Tibial nerve (tissue), 4 donors: ENCODE results near the gene PHACTR1.

Experiments used
- EP300 ChIP-seq, 2 donors: sonication (generic); formaldehyde crosslinking; IDR thresholded peaks; one replicate each; pipeline ENCODE4 v1.6.1; 2017; ENCODE audit warnings: antibody characterized with exemption in 2 of 2, mild to moderate bottlenecking in 1 of 2
- POLR2A ChIP-seq, 2 donors: fragments of 450-650 bp; IDR thresholded peaks; one replicate each; pipeline ENCODE4 v1.6.1; 2017; ENCODE audit warnings: antibody characterized with exemption in 2 of 2, mild to moderate bottlenecking in 2 of 2, moderate library complexity in 2 of 2
- TF ChIP-seq, protein P1 (sequence below), 5 experiments: fragments of 200-600 bp in 3 of 5; fragments of 450-650 bp in 2 of 5; sonication (generic) in 3 of 5; IDR thresholded peaks; one replicate each; pipeline ENCODE4 v1.5.1; 2016 to 2019; ENCODE audit warnings: antibody characterized with exemption in 5 of 5, mild to moderate bottlenecking in 3 of 5, moderate library complexity in 2 of 5

- TF ChIP-seq, protein P1, sequence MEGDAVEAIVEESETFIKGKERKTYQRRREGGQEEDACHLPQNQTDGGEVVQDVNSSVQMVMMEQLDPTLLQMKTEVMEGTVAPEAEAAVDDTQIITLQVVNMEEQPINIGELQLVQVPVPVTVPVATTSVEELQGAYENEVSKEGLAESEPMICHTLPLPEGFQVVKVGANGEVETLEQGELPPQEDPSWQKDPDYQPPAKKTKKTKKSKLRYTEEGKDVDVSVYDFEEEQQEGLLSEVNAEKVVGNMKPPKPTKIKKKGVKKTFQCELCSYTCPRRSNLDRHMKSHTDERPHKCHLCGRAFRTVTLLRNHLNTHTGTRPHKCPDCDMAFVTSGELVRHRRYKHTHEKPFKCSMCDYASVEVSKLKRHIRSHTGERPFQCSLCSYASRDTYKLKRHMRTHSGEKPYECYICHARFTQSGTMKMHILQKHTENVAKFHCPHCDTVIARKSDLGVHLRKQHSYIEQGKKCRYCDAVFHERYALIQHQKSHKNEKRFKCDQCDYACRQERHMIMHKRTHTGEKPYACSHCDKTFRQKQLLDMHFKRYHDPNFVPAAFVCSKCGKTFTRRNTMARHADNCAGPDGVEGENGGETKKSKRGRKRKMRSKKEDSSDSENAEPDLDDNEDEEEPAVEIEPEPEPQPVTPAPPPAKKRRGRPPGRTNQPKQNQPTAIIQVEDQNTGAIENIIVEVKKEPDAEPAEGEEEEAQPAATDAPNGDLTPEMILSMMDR (IDR thresholded peaks at IDR 0.05) = no peak
- TF ChIP-seq EP300 (IDR thresholded peaks at IDR 0.05) (no peak), POLR2A (IDR thresholded peaks at IDR 0.05) (no peak)
These were observed 526.0 kb downstream of the PHACTR1 start for GRCh38 chr6:13242590-13242989.
